Keratinocyte (primary cell): ENCODE measurements around the gene MPP4. TPM values are rescaled to one million over a fixed set of nuclear protein-coding genes. Genes with fewer than 3 reads are reported as not detected.

ENCODE experiments used
- DNase-seq: peaks from one replicate; pipeline ENCODE4 v3.0.0-alpha.2; 2011; ENCODE audit warnings: low read depth, missing footprints, low spot score
- FAIRE-seq: peaks from 2 replicates; lab custom pipeline; 2011; peaks lifted over from hg19 to GRCh38; lab: Jason Lieb, UNC
- H2AFZ ChIP-seq: 2 replicates; pipeline ENCODE4 v1.6.0; 2012; ENCODE audit warnings: low read length, control low read depth, inconsistent platforms; ENCODE audit not compliant: control insufficient read depth
- H3K27ac ChIP-seq: 2 replicates; pipeline ENCODE4 v1.5.1; 2011; ENCODE audit warnings: low read length; ENCODE audit not compliant: control insufficient read depth, insufficient read depth
- H3K27me3 ChIP-seq: 3 replicates; pipeline ENCODE4 v1.6.0; 2011; ENCODE audit warnings: low read length; ENCODE audit not compliant: control insufficient read depth, insufficient read depth; ENCODE audit errors: extremely low read depth
- H3K36me3 ChIP-seq, 2 experiments: 2 replicates in 1 of 2; 3 replicates in 1 of 2; pipeline ENCODE4 v1.5.1; 2011; ENCODE audit warnings: low read length in 2 of 2, mild to moderate bottlenecking in 1 of 2; ENCODE audit not compliant: control insufficient read depth in 2 of 2, insufficient read depth in 2 of 2; ENCODE audit errors: extremely low read depth in 1 of 2
- H3K4me1 ChIP-seq: 3 replicates; pipeline ENCODE4 v1.5.1; 2011; ENCODE audit warnings: low read length; ENCODE audit not compliant: control insufficient read depth, insufficient read depth; ENCODE audit errors: extremely low read depth
- H3K4me2 ChIP-seq: 3 replicates; pipeline ENCODE4 v1.6.0; 2011; ENCODE audit warnings: low read depth, low read length; ENCODE audit not compliant: control insufficient read depth, insufficient read depth; ENCODE audit errors: extremely low read depth
- H3K4me3 ChIP-seq, 3 experiments: fragments of 200-600 bp in 1 of 3; sonication (generic) in 1 of 3; 2 replicates in 2 of 3; 3 replicates in 1 of 3; pipeline ENCODE4 v1.5.1; 2011 to 2016; ENCODE audit warnings: low read length in 3 of 3, mild to moderate bottlenecking in 3 of 3, control low read depth in 2 of 3, inconsistent platforms in 1 of 3, low read depth in 1 of 3, mixed read lengths in 1 of 3, mixed run types in 1 of 3, moderate library complexity in 1 of 3; ENCODE audit not compliant: control insufficient read depth in 2 of 3, insufficient read depth in 2 of 3; ENCODE audit errors: extremely low read depth in 1 of 3
- H3K79me2 ChIP-seq: 2 replicates; pipeline ENCODE4 v1.6.0; 2012; ENCODE audit warnings: low read length; ENCODE audit not compliant: control insufficient read depth, insufficient read depth
- H3K9ac ChIP-seq: 3 replicates; pipeline ENCODE4 v1.6.0; 2011; ENCODE audit warnings: low read length; ENCODE audit not compliant: control insufficient read depth, insufficient read depth; ENCODE audit errors: extremely low read depth
- H3K9me1 ChIP-seq: 3 replicates; pipeline ENCODE4 v1.6.0; 2011; ENCODE audit warnings: low read length; ENCODE audit not compliant: control insufficient read depth, insufficient read depth; ENCODE audit errors: extremely low read depth
- H3K9me3 ChIP-seq: 2 replicates; pipeline ENCODE4 v1.5.1; 2012; ENCODE audit warnings: low read depth, low read length; ENCODE audit not compliant: control insufficient read depth
- H4K20me1 ChIP-seq: 3 replicates; pipeline ENCODE4 v1.6.0; 2011; ENCODE audit warnings: low read length; ENCODE audit not compliant: control insufficient read depth, insufficient read depth; ENCODE audit errors: extremely low read depth
- CTCF ChIP-seq, 3 experiments: IDR thresholded peaks in 1 of 3; conservative IDR thresholded peaks in 1 of 3; optimal IDR thresholded peaks in 1 of 3; 2 replicates in 2 of 3; 3 replicates in 1 of 3; pipeline versions ENCODE3 to v1.5.1; 2011; ENCODE audit warnings: low read length in 3 of 3, mild to moderate bottlenecking in 3 of 3, moderate library complexity in 2 of 3, control low read depth in 1 of 3, inconsistent platforms in 1 of 3; ENCODE audit not compliant: insufficient read depth in 2 of 3; ENCODE audit errors: extremely low read depth in 1 of 3
- EZH2 ChIP-seq: IDR thresholded peaks from one replicate; pipeline ENCODE4 v1.6.1; 2012; ENCODE audit warnings: inconsistent platforms, mild to moderate bottlenecking, low read length, moderate library complexity
- dilution Hi-C: fragments of 300-500 bp; cut with MboI; formaldehyde crosslinking; loops from one replicate; pipeline ENCODE4 v1.7.0; 2020; ENCODE audit warnings: low sequenced_read_pairs; ENCODE audit not compliant: extremely low pct_ligation_motif_present
- polyA plus RNA-seq, 5 experiments: library from polyadenylated mRNA; depleted of rRNA in 3 of 5; stranded (reverse) in 3 of 5; stranded (forward) in 1 of 5; unstranded in 1 of 5; fragments of >200 nt; gene quantifications; 1 replicate in 1 of 5; 2 replicates in 3 of 5; 3 replicates in 1 of 5; pipeline versions ENCODE4 v1.2.1 to v1.2.3, GENCODE V29; 2011 to 2012; ENCODE audit warnings: missing spikeins in 2 of 5, low read depth in 1 of 5, low replicate concordance in 1 of 5

Gene MPP4
- polyA plus RNA-seq, 1 donor (not counting 4 experiments of a cell fraction or from before 2014, with no cell fraction given) = 0.42 TPM

DNA sequence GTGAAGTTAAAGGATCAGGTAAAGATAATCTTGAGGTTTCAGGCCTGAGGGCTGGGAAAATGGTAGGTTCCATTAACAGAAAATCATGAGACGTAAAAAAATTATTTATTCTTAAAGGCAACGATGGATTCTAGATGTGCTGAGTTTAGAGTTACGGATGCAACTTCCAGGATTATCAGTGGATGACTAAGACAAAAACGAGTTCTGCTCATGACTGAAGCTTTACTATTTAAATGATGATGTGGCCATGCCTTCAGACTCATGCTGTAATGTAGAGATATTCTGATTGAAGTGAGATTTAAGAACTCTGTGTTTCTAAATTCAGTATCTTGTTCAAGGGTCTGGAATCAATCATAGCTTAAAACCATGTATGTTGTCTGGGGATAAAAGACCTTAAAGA is 60.1 kb downstream of the MPP4 start:
- peaks cover 9% of the 10 kb centered on the region for H3K4me1 ChIP-seq
- H2AFZ ChIP-seq = no peak overlapping the region
- H3K27ac ChIP-seq = no peak overlapping the region
- no peaks in the 10 kb centered on the region for H3K9me3 ChIP-seq
- H3K79me2 ChIP-seq = peaks cover 13% of the 10 kb centered on the region
- H4K20me1 ChIP-seq = no peaks in the 10 kb centered on the region
- no peaks in the 10 kb centered on the region for H3K9me1 ChIP-seq
- H3K36me3 ChIP-seq = peaks cover 7 to 17% of the 10 kb centered on the region in 2 experiments
- no peak for TF ChIP-seq CTCF (optimal IDR thresholded peaks at IDR 0.05 in 1 of 3, IDR thresholded peaks at IDR 0.05 in 1 of 3, conservative IDR thresholded peaks at IDR 0.05 in 1 of 3; ENCODE audit: extremely low read depth in 1 of 3, insufficient read depth in 2 of 3, low read length in 3 of 3)
- no peak for TF ChIP-seq EZH2
- H3K4me3 ChIP-seq = no peak overlapping the region
- no peak overlapping the region for H3K9ac ChIP-seq
- dilution Hi-C loops = no loop called here
- no peaks in the 10 kb centered on the region for H3K27me3 ChIP-seq
- H3K4me2 ChIP-seq = no peak overlapping the region
- DNase-seq = no peak
- no peak for FAIRE-seq

GRCh38 chr2:201633661-201634249 is 64.7 kb downstream of the MPP4 start:
- Histone ChIP-seq H3K27ac (no peak overlapping the region), H4K20me1 (no peaks in the 10 kb centered on the region), H2AFZ (no peak overlapping the region), H3K27me3 (no peaks in the 10 kb centered on the region), H3K79me2 (no peaks in the 10 kb centered on the region), H3K9me3 (no peaks in the 10 kb centered on the region), H3K9me1 (no peaks in the 10 kb centered on the region), H3K4me2 (no peak overlapping the region), H3K36me3 (peaks cover 14 to 25% of the 10 kb centered on the region in 2 experiments), H3K4me1 (no peaks in the 10 kb centered on the region), H3K4me3 (no peak overlapping the region), H3K9ac (no peak overlapping the region)
- DNase-seq (no peak), FAIRE-seq (no peak)
- dilution Hi-C loops = no loop called here
- no peak for TF ChIP-seq CTCF (optimal IDR thresholded peaks at IDR 0.05 in 1 of 3, IDR thresholded peaks at IDR 0.05 in 1 of 3, conservative IDR thresholded peaks at IDR 0.05 in 1 of 3; ENCODE audit: extremely low read depth in 1 of 3, insufficient read depth in 2 of 3, low read length in 3 of 3)
- TF ChIP-seq EZH2 = no peak
